ENCODE data around the gene CLECL1. TPM values are rescaled to one million over a fixed set of nuclear protein-coding genes. Genes with fewer than 3 reads are reported as not detected.

Gene CLECL1
- total RNA-seq (2011; cell fraction: chromatin; rRNA removed; ENCODE audit: low replicate concordance): not detected in 2 replicates
- total RNA-seq (2011; cell fraction: nucleolus; rRNA removed): not detected in 2 replicates
- not detected in 2 replicates for total RNA-seq (2011; cell fraction: nucleoplasm; rRNA removed)
- total RNA-seq (2014; rRNA removed): not detected in 2 replicates
- not detected in 2 replicates for total RNA-seq (2014; rRNA removed; fragmentation: Illumina TruSeq; extraction: Trizol)
- total RNA-seq (2015; rRNA removed; fragmentation: Illumina TruSeq; extraction: Trizol): 0.25 TPM in 1 of 2 replicates, not detected in the other
- not detected in 2 replicates for total RNA-seq (2021)
- polyA plus RNA-seq (2011; rRNA removed): not detected in 2 replicates
- polyA plus RNA-seq (2011; cell fraction: cytosol; rRNA removed): not detected in 2 replicates
- polyA plus RNA-seq (2011; cell fraction: nucleus; rRNA removed): not detected in 2 replicates
- polyA plus RNA-seq (2012): 0.13 TPM in 1 of 2 replicates, not detected in the other
- polyA plus RNA-seq (2014; fragmentation: Illumina TruSeq; extraction: Trizol): not detected in 2 replicates
- under 1 TPM in 1 of 2 experiments, not detected in 1; 0.13 TPM for polyA plus RNA-seq (2014; fragmentation: Nextera tagmentation; extraction: Ambion mirVana)
- not detected in 2 replicates for polyA plus RNA-seq (2014; rRNA removed)
- not detected in 2 replicates for polyA minus RNA-seq (2011; rRNA and poly(A)+ RNA removed)
- not detected in 2 replicates for polyA minus RNA-seq (2011; cell fraction: cytosol; rRNA and poly(A)+ RNA removed)
- not detected in 2 replicates for polyA minus RNA-seq (2011; cell fraction: nucleus; rRNA and poly(A)+ RNA removed)
- Bru-seq, nascent RNA: percentile 13 among the genes with signal in this experiment
- BruChase-seq, experiment 1, labeled RNA remaining after a 2-hour chase: percentile 23 among the genes with signal in this experiment
- BruChase-seq, experiment 2, labeled RNA remaining after a 6-hour chase: percentile 19 among the genes with signal in this experiment
- long read RNA-seq, experiment 1: 0 reads
- long read RNA-seq, experiment 2: 0 reads
- long read RNA-seq, experiment 3: 0 reads

DNA sequence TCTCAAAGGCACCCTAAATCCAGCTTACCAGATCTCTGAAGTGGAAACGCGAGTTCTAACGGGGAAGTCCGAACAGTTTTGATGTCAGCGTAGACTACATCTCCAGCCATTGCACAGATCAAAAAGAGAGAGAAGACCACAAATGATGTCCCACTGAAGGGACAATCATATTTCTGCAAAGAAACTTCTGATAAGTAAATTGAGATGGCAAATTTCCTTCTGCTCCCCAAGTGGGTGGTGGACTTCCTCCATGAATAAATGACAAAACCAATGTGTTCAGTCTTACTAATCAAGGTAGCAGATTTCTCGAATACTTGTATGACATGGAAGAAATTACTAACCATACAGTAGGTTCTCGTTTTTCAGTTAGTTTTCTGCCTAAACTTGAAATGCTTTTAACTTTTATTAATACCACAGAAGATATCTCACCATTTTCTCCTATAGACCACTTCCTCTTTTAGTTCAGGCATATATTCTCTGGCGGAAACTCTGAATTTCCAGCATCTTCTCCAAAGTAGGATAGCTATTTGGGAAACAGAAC is at the start of gene CLECL1:
Gene CLECL1, minus strand, starts transcription at position 177 of the 541 bp plus-strand sequence.
- CTCF ChIA-PET (ENCODE audit: low intra/inter-chr PET ratio): no interaction called here
- no peaks in the 10 kb centered on the region for H3K79me2 ChIP-seq (ENCODE audit: control insufficient read depth, insufficient read depth, low read length)
- H3K9me1 ChIP-seq (ENCODE audit: control insufficient read depth, insufficient read depth, low read length): no peaks in the 10 kb centered on the region
- no peaks in the 10 kb centered on the region for H3K27me3 ChIP-seq (ENCODE audit: control insufficient read depth in 2 of 2, insufficient read depth in 2 of 2, low read length in 2 of 2)
- peak within 1 kb of the TSS in 1 of 2 experiments; percentile 31; a peak in 1 of 4 replicates for H3K9ac ChIP-seq (ENCODE audit: insufficient read depth in 1 of 2, low read depth in 2 of 2, low read length in 2 of 2)
- H4K20me1 ChIP-seq (replicated peaks; ENCODE audit: control insufficient read depth, insufficient read depth, low read length): no peaks in the 10 kb centered on the region
- no peak within 1 kb of the TSS for H3K4me2 ChIP-seq (ENCODE audit: insufficient read depth, low read length)
- H3K4me3 ChIP-seq: no peak within 1 kb of the TSS
- no peaks in the 10 kb centered on the region for H3K9me3 ChIP-seq (replicated peaks; ENCODE audit: control insufficient read depth, insufficient read depth, low read depth, low read length)
- DNase-seq (ENCODE audit: extremely low read depth in 1 of 4, low spot score in 3 of 4) (no peak), FAIRE-seq (no peak), ATAC-seq (no peak)
- 77% methylated on average over 8 of the region's 8 CpGs for WGBS (ENCODE audit: insufficient coverage, low coverage, missing lambda C conversion rate)
- no TSS peak for BruUV-seq (replicated peaks)
- POLR2A ChIA-PET: no interaction called here
- H3K36me3 ChIP-seq (ENCODE audit: control insufficient read depth, insufficient read depth, low read length): no peaks in the 10 kb centered on the region
- TF ChIP-seq SPI1 (IDR thresholded peaks at IDR 0.05; ENCODE audit: borderline replicate concordance, low read depth, low read length): peak; percentile 89
- TF ChIP-seq IRF2 (CRISPR knock-in tag; IDR thresholded peaks at IDR 0.05): no peak
- TF ChIP-seq ZZZ3 (IDR thresholded peaks at IDR 0.05): no peak
- H3K4me1 ChIP-seq (replicated peaks in 1 of 2; ENCODE audit: control insufficient read depth in 2 of 2, insufficient read depth in 2 of 2, low read length in 2 of 2): no peaks in the 10 kb centered on the region; a peak in 1 of 5 replicates
- peak within 1 kb of the TSS; percentile 52; the same call in 1 of the 3 replicates for H3K27ac ChIP-seq (ENCODE audit: extremely low read depth, low read depth, low read length)
- intact Hi-C loops (cut with micrococcal nuclease): no loop called here
- in situ Hi-C loops (cut with MboI): no loop called here
- peak within 1 kb of the TSS; percentile 73 for H2AFZ ChIP-seq (ENCODE audit: low read depth, low read length)
